ENCODE data around the gene TRIM47.
"Not testable (repeated sequence)": the region's sequence is repeated elsewhere in the genome, so short reads cannot be mapped to it uniquely, and the experiment has no call there.

- TF ChIP-seq CTCF, POLR2A (IDR thresholded peaks at IDR 0.05): not testable (repeated sequence)
Observed at GRCh38 chr17:75864887-75865286, 13.5 kb downstream of the TRIM47 start.

Measured in uterus (tissue), 2 donors.